Stimulated activated effector memory CD8-positive, alpha-beta T cell treated with anti-CD3 and anti-CD28 coated beads, Interleukin-12 subunit alpha, Interleukin-12 subunit beta, amount 100 ng/mL, for 72 hours (primary cell): Measurements from ENCODE around the gene CHAC1.

Source experiments
- ATAC-seq: fragments of 150-1000 bp; cut with Tn5 transposase; 2 replicates; pipeline ENCODE4 v1.10.0; 2021
- DNase-seq, 2 donors: peaks; one replicate each; pipeline ENCODE4 v3.0.0; 2021 to 2022; ENCODE audit warnings: low spot score in 2 of 2
- H3K27ac Mint-ChIP-seq: one replicate; pipeline ENCODE4 v1.8.0; 2022; ENCODE audit warnings: mild to moderate bottlenecking, mixed read lengths
- H3K36me3 Mint-ChIP-seq: one replicate; pipeline ENCODE4 v1.8.0; 2022; ENCODE audit warnings: mild to moderate bottlenecking, mixed read lengths
- H3K4me1 Mint-ChIP-seq: one replicate; pipeline ENCODE4 v1.8.0; 2022; ENCODE audit warnings: mixed read lengths
- H3K4me3 Mint-ChIP-seq: one replicate; pipeline ENCODE4 v1.8.0; 2022; ENCODE audit warnings: mild to moderate bottlenecking, mixed read lengths
- H3K9me3 Mint-ChIP-seq: one replicate; pipeline ENCODE4 v1.8.0; 2022; ENCODE audit warnings: mixed read lengths

Gene CHAC1

GRCh38 chr15:40929660-40930429 lies 23.4 kb upstream of the CHAC1 start:
- DNase-seq (peak in 1 of 2 donors; percentile 66), ATAC-seq (no peak)
- Mint-ChIP-seq H3K27ac (no peak overlapping the region), H3K9me3 (no peaks in the 10 kb centered on the region), H3K36me3 (peaks cover 7% of the 10 kb centered on the region), H3K4me1 (peaks cover 52% of the 10 kb centered on the region), H3K4me3 (peak overlapping the region; percentile 72)

GRCh38 chr15:40930430-40931299 lies 22.6 kb upstream of the CHAC1 start:
- H3K4me3 Mint-ChIP-seq = peak overlapping the region; percentile 72
- no peak overlapping the region for H3K27ac Mint-ChIP-seq
- H3K36me3 Mint-ChIP-seq = peaks cover 7% of the 10 kb centered on the region
- no peaks in the 10 kb centered on the region for H3K9me3 Mint-ChIP-seq
- peak; percentile 15 for ATAC-seq
- DNase-seq = peak in 1 of 2 donors; percentile 75
- peaks cover 52% of the 10 kb centered on the region for H3K4me1 Mint-ChIP-seq

DNA sequence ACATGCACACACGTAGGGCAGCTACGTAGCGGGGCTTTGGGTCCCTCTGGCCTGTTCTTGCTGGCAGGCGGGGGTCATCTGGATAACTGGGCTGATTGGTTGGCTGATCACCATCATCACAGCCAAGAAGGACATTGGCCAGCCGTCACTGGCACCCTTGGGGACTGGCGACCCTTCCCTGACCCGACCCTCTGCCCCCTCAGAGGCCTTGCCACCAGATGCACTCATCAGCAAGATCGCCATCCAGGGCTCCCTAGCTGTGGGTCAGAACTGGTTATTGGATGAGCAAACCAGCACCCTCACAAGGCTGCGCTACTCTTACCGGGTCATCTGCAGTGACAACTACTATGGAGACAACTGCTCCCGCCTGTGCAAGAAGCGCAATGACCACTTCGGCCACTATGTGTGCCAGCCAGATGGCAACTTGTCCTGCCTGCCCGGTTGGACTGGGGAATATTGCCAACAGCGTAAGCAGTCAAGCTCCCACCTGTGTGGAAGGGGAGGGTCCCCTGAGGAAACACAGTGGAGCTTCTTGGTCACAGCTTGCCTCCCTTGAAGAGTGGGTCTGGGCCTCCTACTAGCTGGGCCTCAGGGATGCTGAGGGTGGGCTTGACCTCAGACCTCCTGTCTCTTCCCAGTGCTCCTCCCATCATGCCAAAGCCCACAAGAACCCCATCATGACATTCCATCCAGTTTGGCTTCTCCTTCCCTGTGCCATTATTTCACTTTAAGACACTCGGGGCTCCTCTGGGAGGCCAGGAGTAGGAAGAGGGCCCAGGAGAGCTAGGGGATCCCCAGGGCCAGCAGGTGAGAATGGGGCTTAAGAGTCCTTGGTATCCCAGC lies 21.8 kb upstream of the CHAC1 start:
- no peak overlapping the region for H3K27ac Mint-ChIP-seq
- DNase-seq = no peak
- no peaks in the 10 kb centered on the region for H3K9me3 Mint-ChIP-seq
- no peak for ATAC-seq
- H3K4me1 Mint-ChIP-seq = peaks cover 47% of the 10 kb centered on the region
- peak overlapping the region; percentile 72 for H3K4me3 Mint-ChIP-seq
- H3K36me3 Mint-ChIP-seq = peaks cover 7% of the 10 kb centered on the region

GRCh38 chr15:40932156-40932555 lies 21.1 kb upstream of the CHAC1 start:
- DNase-seq (no peak), ATAC-seq (no peak)
- peaks cover 41% of the 10 kb centered on the region for H3K4me1 Mint-ChIP-seq
- H3K27ac Mint-ChIP-seq = no peak overlapping the region
- H3K4me3 Mint-ChIP-seq = no peak overlapping the region
- peaks cover 4% of the 10 kb centered on the region for H3K36me3 Mint-ChIP-seq
- no peaks in the 10 kb centered on the region for H3K9me3 Mint-ChIP-seq

- no peaks in the 10 kb centered on the region for H3K9me3 Mint-ChIP-seq
- no peak overlapping the region for H3K27ac Mint-ChIP-seq
- DNase-seq = no peak
- H3K4me1 Mint-ChIP-seq = peaks cover 40% of the 10 kb centered on the region
- no peak for ATAC-seq
- H3K36me3 Mint-ChIP-seq = no peaks in the 10 kb centered on the region
- no peak overlapping the region for H3K4me3 Mint-ChIP-seq
These were observed 20.4 kb upstream of the CHAC1 start for GRCh38 chr15:40932649-40933516.

- ATAC-seq (no peak), DNase-seq (no peak)
- peaks cover 42% of the 10 kb centered on the region for H3K4me1 Mint-ChIP-seq
- no peaks in the 10 kb centered on the region for H3K9me3 Mint-ChIP-seq
- H3K27ac Mint-ChIP-seq = no peak overlapping the region
- no peak overlapping the region for H3K4me3 Mint-ChIP-seq
- H3K36me3 Mint-ChIP-seq = no peaks in the 10 kb centered on the region
These were observed 19.8 kb upstream of the CHAC1 start for GRCh38 chr15:40933517-40933902.

DNA sequence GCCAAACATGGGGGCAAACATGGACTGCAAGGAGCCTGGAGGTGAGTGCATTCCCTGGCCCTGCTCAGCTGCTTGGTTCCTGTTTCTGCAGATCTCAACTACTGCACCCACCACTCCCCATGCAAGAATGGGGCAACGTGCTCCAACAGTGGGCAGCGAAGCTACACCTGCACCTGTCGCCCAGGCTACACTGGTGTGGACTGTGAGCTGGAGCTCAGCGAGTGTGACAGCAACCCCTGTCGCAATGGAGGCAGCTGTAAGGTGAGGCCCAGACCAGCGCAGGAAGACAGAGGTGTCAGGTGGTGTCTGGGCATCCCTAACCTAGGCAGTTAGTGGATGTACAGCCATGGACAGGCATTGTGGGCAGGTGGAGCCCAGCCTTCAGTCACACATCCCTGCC lies 18.8 kb upstream of the CHAC1 start:
- no peak overlapping the region for H3K4me3 Mint-ChIP-seq
- DNase-seq (no peak), ATAC-seq (no peak)
- H3K36me3 Mint-ChIP-seq = no peaks in the 10 kb centered on the region
- H3K4me1 Mint-ChIP-seq = peaks cover 33% of the 10 kb centered on the region
- H3K27ac Mint-ChIP-seq = no peak overlapping the region
- no peaks in the 10 kb centered on the region for H3K9me3 Mint-ChIP-seq

DNA sequence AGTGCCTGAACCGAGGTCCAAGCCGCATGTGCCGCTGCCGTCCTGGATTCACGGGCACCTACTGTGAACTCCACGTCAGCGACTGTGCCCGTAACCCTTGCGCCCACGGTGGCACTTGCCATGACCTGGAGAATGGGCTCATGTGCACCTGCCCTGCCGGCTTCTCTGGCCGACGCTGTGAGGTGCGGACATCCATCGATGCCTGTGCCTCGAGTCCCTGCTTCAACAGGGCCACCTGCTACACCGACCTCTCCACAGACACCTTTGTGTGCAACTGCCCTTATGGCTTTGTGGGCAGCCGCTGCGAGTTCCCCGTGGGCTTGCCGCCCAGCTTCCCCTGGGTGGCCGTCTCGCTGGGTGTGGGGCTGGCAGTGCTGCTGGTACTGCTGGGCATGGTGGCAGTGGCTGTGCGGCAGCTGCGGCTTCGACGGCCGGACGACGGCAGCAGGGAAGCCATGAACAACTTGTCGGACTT lies 17.0 kb upstream of the CHAC1 start:
- Mint-ChIP-seq H3K36me3 (peaks cover 5% of the 10 kb centered on the region), H3K27ac (no peak overlapping the region), H3K4me3 (no peak overlapping the region), H3K9me3 (no peaks in the 10 kb centered on the region), H3K4me1 (peaks cover 25% of the 10 kb centered on the region)
- ATAC-seq (no peak), DNase-seq (no peak)

DNA sequence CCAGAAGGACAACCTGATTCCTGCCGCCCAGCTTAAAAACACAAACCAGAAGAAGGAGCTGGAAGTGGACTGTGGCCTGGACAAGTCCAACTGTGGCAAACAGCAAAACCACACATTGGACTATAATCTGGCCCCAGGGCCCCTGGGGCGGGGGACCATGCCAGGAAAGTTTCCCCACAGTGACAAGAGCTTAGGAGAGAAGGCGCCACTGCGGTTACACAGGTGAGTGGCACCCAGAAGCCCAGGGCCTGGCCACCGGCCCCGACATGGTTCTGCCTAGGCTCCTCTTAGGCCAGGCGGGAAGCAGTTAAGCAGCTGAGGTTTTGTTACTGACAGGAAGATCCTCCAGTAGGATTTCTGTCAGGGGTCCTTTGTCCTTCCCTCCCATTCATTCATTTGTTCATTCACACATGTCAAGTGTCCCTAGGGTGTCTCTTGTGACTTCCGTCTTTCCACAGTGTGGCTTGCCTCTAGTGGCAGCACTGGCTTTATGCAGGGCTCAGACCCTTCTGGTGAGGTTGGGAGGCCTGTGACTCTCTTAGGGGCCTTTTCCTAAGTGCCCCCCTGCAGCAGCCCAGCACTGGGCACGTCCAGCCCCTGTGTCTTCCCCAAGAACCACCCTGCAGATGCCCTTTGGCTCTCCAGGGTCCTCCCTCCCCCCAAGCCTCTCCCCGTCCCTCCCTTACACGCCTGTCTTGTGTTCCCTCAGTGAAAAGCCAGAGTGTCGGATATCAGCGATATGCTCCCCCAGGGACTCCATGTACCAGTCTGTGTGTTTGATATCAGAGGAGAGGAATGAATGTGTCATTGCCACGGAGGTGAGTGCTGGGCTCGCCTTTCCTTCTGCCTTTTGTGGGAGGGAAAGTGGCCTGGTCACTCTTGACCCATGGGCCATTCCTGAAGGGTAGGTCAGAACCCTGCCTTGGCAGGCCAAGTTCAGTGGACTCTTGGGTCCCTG lies 16.3 kb upstream of the CHAC1 start:
- peaks cover 5% of the 10 kb centered on the region for H3K36me3 Mint-ChIP-seq
- H3K4me3 Mint-ChIP-seq = no peak overlapping the region
- no peak for ATAC-seq
- no peak overlapping the region for H3K27ac Mint-ChIP-seq
- H3K4me1 Mint-ChIP-seq = peaks cover 24% of the 10 kb centered on the region
- H3K9me3 Mint-ChIP-seq = no peaks in the 10 kb centered on the region
- DNase-seq = no peak

DNA sequence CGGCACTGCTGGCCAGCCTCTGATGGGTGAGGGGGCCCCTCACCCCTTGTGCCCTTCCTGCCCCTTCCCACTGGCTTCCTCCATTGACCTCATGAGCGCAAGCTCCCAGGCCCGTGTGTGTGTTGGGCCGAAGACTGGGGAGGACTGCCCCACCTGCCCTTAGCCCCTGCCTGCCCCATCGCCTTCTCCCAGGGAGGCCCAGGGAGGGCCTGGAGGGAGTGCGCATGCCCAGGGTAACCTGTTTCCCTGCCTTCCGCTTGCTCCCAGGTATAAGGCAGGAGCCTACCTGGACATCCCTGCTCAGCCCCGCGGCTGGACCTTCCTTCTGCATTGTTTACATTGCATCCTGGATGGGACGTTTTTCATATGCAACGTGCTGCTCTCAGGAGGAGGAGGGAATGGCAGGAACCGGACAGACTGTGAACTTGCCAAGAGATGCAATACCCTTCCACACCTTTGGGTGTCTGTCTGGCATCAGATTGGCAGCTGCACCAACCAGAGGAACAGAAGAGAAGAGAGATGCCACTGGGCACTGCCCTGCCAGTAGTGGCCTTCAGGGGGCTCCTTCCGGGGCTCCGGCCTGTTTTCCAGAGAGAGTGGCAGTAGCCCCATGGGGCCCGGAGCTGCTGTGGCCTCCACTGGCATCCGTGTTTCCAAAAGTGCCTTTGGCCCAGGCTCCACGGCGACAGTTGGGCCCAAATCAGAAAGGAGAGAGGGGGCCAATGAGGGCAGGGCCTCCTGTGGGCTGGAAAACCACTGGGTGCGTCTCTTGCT lies 15.3 kb upstream of the CHAC1 start:
- Mint-ChIP-seq H3K4me1 (peaks cover 27% of the 10 kb centered on the region), H3K4me3 (no peak overlapping the region), H3K36me3 (peaks cover 11% of the 10 kb centered on the region), H3K27ac (no peak overlapping the region), H3K9me3 (no peaks in the 10 kb centered on the region)
- no peak for DNase-seq
- ATAC-seq = no peak

DNA sequence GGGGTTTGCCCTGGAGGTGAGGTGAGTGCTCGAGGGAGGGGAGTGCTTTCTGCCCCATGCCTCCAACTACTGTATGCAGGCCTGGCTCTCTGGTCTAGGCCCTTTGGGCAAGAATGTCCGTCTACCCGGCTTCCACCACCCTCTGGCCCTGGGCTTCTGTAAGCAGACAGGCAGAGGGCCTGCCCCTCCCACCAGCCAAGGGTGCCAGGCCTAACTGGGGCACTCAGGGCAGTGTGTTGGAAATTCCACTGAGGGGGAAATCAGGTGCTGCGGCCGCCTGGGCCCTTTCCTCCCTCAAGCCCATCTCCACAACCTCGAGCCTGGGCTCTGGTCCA lies 14.8 kb upstream of the CHAC1 start:
- peaks cover 31% of the 10 kb centered on the region for H3K4me1 Mint-ChIP-seq
- ATAC-seq = no peak
- H3K27ac Mint-ChIP-seq = no peak overlapping the region
- no peaks in the 10 kb centered on the region for H3K9me3 Mint-ChIP-seq
- no peak for DNase-seq
- H3K36me3 Mint-ChIP-seq = peaks cover 11% of the 10 kb centered on the region
- no peak overlapping the region for H3K4me3 Mint-ChIP-seq

DNA sequence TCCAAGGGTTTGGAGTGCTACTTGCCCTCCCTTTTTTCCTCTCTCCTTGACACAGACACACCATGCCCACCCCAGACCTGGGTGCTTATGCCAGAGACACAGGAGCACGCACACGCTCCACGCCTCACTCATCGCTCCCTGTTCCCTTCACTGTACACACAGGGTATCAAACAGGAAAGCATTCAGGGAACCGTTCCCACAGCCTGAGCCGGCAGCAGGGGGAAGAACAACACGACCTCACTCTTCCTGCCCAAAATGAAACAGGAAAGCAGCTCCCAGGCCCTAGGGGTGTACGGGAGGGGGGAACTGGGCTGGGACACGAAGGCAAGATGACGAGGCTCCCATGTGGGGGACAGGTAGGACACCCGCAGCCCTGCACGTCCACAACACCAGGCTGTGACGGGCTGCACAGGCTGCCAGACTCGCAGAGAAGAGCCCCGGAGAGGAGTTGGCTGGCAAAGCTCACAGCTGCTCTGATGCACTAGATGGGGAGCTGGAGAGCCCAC lies 12.9 kb upstream of the CHAC1 start:
- H3K9me3 Mint-ChIP-seq = no peaks in the 10 kb centered on the region
- no peak for ATAC-seq

GRCh38 chr15:40941068-40941527 lies 12.2 kb upstream of the CHAC1 start:
- DNase-seq = no peak
- H3K27ac Mint-ChIP-seq = peak overlapping the region; percentile 65
- peak overlapping the region; percentile 78 for H3K4me3 Mint-ChIP-seq
- no peak for ATAC-seq
- H3K36me3 Mint-ChIP-seq = peaks cover 11% of the 10 kb centered on the region
- peaks cover 35% of the 10 kb centered on the region for H3K4me1 Mint-ChIP-seq
- H3K9me3 Mint-ChIP-seq = no peaks in the 10 kb centered on the region

More for the DNA sequence above, 12.9 kb upstream of the CHAC1 start:
- Mint-ChIP-seq H3K36me3 (peaks cover 11% of the 10 kb centered on the region), H3K27ac (peak overlapping the region; percentile 65), H3K4me1 (peaks cover 31% of the 10 kb centered on the region), H3K4me3 (peak overlapping the region; percentile 78)
- DNase-seq = no peak
